AG09309 (cell line): ENCODE data around the gene LBR.

Experiments used
- DNase-seq: peaks from one replicate; pipeline ENCODE4 v3.0.0-alpha.2; 2010; ENCODE audit warnings: low read depth
- H3K4me3 ChIP-seq: 2 replicates; pipeline ENCODE4 v1.5.1; 2011; ENCODE audit warnings: mild to moderate bottlenecking, low read depth, low read length, moderate library complexity; ENCODE audit not compliant: control insufficient read depth
- TF ChIP-seq, protein P1 (sequence below): IDR thresholded peaks from 2 replicates; pipeline ENCODE4 v1.5.1; 2011; ENCODE audit warnings: mild to moderate bottlenecking, low read depth, low read length, inconsistent platforms; ENCODE audit not compliant: insufficient read depth, control insufficient read depth; ENCODE audit errors: missing control alignments

Gene LBR

DNA sequence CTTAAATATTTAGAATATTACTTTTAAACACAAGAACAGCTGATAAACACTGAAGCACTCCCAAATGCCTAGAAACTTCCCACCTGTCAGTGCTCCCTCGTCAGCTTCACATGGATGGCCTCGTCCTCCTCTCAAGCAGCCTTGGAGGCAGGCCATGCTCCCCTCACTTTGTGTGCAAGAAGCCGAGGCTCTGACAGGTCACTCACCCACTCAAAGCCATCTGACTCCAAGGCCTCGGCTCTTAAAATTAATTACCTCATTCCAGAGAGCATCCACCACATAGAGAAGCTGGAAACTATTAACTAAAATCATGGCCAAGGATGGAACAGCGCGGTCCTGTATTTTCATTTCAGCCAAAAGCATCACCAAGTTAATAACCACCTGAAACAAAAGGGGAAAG, 17.8 kb downstream of the LBR start:
- H3K4me3 ChIP-seq: no peak overlapping the region
- TF ChIP-seq, protein P1, sequence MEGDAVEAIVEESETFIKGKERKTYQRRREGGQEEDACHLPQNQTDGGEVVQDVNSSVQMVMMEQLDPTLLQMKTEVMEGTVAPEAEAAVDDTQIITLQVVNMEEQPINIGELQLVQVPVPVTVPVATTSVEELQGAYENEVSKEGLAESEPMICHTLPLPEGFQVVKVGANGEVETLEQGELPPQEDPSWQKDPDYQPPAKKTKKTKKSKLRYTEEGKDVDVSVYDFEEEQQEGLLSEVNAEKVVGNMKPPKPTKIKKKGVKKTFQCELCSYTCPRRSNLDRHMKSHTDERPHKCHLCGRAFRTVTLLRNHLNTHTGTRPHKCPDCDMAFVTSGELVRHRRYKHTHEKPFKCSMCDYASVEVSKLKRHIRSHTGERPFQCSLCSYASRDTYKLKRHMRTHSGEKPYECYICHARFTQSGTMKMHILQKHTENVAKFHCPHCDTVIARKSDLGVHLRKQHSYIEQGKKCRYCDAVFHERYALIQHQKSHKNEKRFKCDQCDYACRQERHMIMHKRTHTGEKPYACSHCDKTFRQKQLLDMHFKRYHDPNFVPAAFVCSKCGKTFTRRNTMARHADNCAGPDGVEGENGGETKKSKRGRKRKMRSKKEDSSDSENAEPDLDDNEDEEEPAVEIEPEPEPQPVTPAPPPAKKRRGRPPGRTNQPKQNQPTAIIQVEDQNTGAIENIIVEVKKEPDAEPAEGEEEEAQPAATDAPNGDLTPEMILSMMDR: no peak
- DNase-seq: no peak

DNA sequence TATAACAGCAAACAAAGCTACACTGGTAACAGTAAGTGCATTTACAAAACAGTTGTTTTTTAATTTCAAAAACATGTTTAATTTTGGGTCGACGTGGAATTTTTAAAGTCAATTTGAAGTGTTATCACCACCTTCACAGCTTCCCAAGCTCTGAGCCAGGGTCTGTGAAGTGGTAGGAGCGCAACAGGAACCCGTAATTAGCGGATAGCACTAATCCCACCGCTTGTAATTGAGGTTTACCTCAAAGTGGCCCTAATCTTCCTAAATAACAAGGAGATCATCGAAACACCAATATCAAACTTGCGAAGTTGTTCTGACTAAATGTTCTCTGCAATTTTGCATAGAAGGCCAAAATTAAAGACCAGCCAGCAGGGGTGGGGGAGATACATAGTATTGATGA, 18.8 kb downstream of the LBR start:
- no peak for DNase-seq
- TF ChIP-seq, protein P1: no peak
- H3K4me3 ChIP-seq: no peak overlapping the region

DNA sequence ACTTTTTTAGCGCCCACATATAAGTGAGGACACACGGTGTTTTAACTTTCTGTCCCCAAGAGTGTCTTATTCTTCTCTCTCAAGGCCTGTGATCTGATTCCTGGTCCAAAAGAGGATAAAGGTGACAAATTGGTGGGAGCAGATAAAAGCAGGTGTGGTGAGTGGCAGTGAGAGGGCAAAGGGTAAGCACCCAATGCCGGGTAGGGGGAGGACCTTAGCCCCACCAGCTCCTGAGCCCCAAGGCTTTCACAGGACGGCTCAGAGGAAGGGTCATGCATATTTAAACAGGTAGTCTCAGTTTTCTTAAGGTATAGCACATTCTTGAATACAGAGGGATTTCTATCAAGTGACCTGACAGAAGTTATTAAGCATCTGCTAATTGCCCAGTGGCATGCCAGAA, 19.6 kb downstream of the LBR start:
- no peak for DNase-seq
- H3K4me3 ChIP-seq: no peak overlapping the region
- TF ChIP-seq, protein P1: no peak

DNA sequence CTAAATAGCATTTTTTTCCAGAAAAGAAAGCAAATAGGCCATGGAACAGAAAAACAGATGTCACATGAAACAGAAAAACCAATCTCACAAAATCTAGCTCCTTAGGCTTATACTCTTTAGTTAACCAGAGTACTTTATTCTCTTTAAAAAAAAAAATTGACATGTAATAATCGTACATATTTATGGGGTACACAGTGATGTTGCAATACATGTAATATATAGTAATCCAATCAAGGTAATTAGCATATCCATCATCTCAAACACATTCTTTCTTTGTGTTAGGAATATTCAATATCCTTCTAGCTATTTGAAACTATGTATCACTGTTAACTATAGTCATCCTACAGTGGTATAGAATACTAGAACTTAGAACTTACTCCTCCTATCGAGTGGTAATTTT, 20.1 kb downstream of the LBR start:
- no peak overlapping the region for H3K4me3 ChIP-seq
- TF ChIP-seq, protein P1: no peak
- DNase-seq: no peak

DNA sequence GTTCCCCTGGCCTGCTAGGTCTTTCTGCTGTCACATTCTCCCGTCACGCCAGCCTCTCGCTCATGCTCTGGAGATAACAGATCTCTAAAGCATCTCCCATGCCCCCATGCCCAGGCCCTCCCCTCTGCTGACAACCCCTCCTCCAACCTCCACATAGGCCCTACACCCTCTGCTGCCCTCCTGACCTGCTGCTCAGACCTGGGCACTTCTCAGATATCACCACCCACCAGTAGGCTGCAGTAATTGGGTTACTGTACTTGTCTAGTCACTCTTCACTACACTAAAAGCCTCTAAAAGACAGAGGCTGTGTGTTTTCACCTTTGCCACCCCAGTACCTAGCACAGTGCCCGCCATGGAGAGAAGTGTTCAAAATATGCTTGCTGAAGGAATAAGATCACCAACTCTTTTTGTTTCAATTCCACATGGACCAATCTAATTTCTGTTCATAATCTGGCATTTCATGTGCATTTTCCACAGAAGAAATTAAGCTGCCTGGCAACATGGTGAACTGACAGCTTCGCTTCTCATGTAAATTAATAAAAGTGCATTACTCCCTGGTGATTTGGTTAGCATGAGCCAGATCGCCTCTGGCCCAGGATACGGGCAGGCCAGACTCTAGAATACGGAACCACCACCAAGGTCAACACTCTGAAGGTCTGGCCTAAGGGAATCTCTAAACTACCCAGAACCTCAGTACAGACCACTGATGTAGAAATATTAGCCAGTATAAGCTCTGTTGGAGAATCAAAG, 20.7 kb downstream of the LBR start:
- no peak for DNase-seq
- TF ChIP-seq, protein P1: no peak
- no peak overlapping the region for H3K4me3 ChIP-seq

DNA sequence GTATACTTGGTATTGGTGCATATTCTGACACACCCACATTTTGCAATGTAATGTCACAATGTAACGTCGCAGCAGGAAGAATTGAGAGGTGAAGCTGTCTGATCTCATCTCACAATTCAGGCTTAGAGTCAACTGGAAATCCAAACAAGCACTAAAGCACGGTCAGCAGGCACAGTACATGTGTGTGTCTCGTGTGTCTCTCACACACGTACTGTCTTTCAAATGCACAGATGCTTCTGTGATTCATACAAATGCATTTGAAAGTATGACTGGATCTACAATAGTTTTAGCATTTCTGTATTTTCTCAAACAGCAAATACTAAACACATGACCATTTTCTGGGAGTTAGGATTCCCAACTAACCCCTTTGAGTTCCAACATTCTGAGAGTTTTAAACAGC, 26.9 kb downstream of the LBR start:
- no peak overlapping the region for H3K4me3 ChIP-seq
- TF ChIP-seq, protein P1: no peak
- DNase-seq: no peak
